Measurements from ENCODE around the gene NRG2.

Gene NRG2

GRCh38 chr5:139924294-139925215 is 118.5 kb downstream of the NRG2 start:
- TF ChIP-seq, protein P1, sequence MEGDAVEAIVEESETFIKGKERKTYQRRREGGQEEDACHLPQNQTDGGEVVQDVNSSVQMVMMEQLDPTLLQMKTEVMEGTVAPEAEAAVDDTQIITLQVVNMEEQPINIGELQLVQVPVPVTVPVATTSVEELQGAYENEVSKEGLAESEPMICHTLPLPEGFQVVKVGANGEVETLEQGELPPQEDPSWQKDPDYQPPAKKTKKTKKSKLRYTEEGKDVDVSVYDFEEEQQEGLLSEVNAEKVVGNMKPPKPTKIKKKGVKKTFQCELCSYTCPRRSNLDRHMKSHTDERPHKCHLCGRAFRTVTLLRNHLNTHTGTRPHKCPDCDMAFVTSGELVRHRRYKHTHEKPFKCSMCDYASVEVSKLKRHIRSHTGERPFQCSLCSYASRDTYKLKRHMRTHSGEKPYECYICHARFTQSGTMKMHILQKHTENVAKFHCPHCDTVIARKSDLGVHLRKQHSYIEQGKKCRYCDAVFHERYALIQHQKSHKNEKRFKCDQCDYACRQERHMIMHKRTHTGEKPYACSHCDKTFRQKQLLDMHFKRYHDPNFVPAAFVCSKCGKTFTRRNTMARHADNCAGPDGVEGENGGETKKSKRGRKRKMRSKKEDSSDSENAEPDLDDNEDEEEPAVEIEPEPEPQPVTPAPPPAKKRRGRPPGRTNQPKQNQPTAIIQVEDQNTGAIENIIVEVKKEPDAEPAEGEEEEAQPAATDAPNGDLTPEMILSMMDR (IDR thresholded peaks at IDR 0.05; ENCODE audit: low read depth, low read length) = no peak
- no peak for DNase-seq
- H3K36me3 ChIP-seq = no peaks in the 10 kb centered on the region
- H3K4me3 ChIP-seq (ENCODE audit: low read depth, low read length) = no peak overlapping the region
- no peak overlapping the region for H3K27ac ChIP-seq
- H3K9me3 ChIP-seq (ENCODE audit: severe bottlenecking) = no peaks in the 10 kb centered on the region
- H3K27me3 ChIP-seq (ENCODE audit: insufficient read depth, low read depth, severe bottlenecking) = no peaks in the 10 kb centered on the region

- H3K27ac ChIP-seq = no peak overlapping the region
- no peaks in the 10 kb centered on the region for H3K36me3 ChIP-seq
- DNase-seq = no peak
- H3K9me3 ChIP-seq (ENCODE audit: severe bottlenecking) = no peaks in the 10 kb centered on the region
- no peak overlapping the region for H3K4me3 ChIP-seq (ENCODE audit: low read depth, low read length)
- TF ChIP-seq, protein P1 (IDR thresholded peaks at IDR 0.05; ENCODE audit: low read depth, low read length) = no peak
- no peaks in the 10 kb centered on the region for H3K27me3 ChIP-seq (ENCODE audit: insufficient read depth, low read depth, severe bottlenecking)
These were observed 123.8 kb downstream of the NRG2 start for GRCh38 chr5:139919308-139919707.

DNA sequence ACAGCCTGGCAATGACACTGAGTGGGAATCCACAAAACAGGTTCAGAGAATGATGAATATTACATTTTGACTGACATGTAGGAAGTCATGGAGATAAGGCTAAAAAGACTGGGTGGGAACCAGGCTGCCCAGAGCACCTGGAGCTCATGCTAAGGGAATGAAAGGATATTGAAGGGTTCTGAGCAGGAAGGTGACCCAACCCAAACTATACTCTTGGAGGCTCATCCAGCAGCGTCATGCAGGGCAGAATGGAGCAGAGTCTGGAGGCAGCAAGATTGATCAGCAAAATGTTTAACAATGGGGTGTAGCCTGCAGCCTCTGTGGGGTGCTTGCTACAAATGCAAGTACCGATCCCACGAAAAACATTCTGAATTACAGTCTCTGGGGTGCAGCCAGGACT is 127.3 kb downstream of the NRG2 start:
- Histone ChIP-seq H3K27me3 (ENCODE audit: insufficient read depth, low read depth, severe bottlenecking) (no peaks in the 10 kb centered on the region), H3K9me3 (ENCODE audit: severe bottlenecking) (no peaks in the 10 kb centered on the region), H3K4me3 (ENCODE audit: low read depth, low read length) (no peak overlapping the region), H3K27ac (no peak overlapping the region), H3K36me3 (no peaks in the 10 kb centered on the region)
- no peak for DNase-seq
- TF ChIP-seq, protein P1 (IDR thresholded peaks at IDR 0.05; ENCODE audit: low read depth, low read length) = no peak

GRCh38 chr5:139915266-139915665 is 127.8 kb downstream of the NRG2 start:
- peak; percentile 62 for DNase-seq
- no peaks in the 10 kb centered on the region for H3K9me3 ChIP-seq (ENCODE audit: severe bottlenecking)
- no peaks in the 10 kb centered on the region for H3K27me3 ChIP-seq (ENCODE audit: insufficient read depth, low read depth, severe bottlenecking)
- no peak overlapping the region for H3K4me3 ChIP-seq (ENCODE audit: low read depth, low read length)
- TF ChIP-seq, protein P1 (IDR thresholded peaks at IDR 0.05; ENCODE audit: low read depth, low read length) = no peak
- H3K36me3 ChIP-seq = no peaks in the 10 kb centered on the region
- no peak overlapping the region for H3K27ac ChIP-seq

- no peak for DNase-seq
- Histone ChIP-seq H3K9me3 (ENCODE audit: severe bottlenecking) (no peaks in the 10 kb centered on the region), H3K27ac (no peak overlapping the region), H3K27me3 (ENCODE audit: insufficient read depth, low read depth, severe bottlenecking) (no peaks in the 10 kb centered on the region), H3K36me3 (no peaks in the 10 kb centered on the region), H3K4me3 (ENCODE audit: low read depth, low read length) (no peak overlapping the region)
- TF ChIP-seq, protein P1 (IDR thresholded peaks at IDR 0.05; ENCODE audit: low read depth, low read length) = no peak
These were observed 128.8 kb downstream of the NRG2 start for GRCh38 chr5:139914218-139914807.

Measured in WERI-Rb-1 (cell line).